Adipocyte (in vitro differentiated cells): ENCODE measurements around the gene ABCA4.

Source experiments
- DNase-seq: peaks from one replicate; pipeline ENCODE4 v3.0.0-alpha.2; 2015; ENCODE audit warnings: low read depth
- H3K27me3 ChIP-seq: replicated peaks from 2 replicates; pipeline ENCODE4 v1.7.0; 2013; ENCODE audit warnings: mild to moderate bottlenecking, low read length, moderate library complexity; ENCODE audit not compliant: control insufficient read depth, insufficient read depth
- H3K36me3 ChIP-seq: 2 replicates; pipeline ENCODE4 v1.7.0; 2013; ENCODE audit warnings: low read length, mild to moderate bottlenecking, moderate library complexity; ENCODE audit not compliant: control insufficient read depth, insufficient read depth, severe bottlenecking
- H3K4me1 ChIP-seq: 2 replicates; pipeline ENCODE4 v1.7.0; 2013; ENCODE audit warnings: mild to moderate bottlenecking, low read length, moderate library complexity; ENCODE audit not compliant: control insufficient read depth, insufficient read depth
- H3K4me3 ChIP-seq: 2 replicates; pipeline ENCODE4 v1.7.0; 2013; ENCODE audit warnings: mild to moderate bottlenecking, low read length, moderate library complexity
- H3K9ac ChIP-seq: 2 replicates; pipeline ENCODE4 v1.7.0; 2013; ENCODE audit warnings: mild to moderate bottlenecking, low read length, moderate library complexity
- H3K9me3 ChIP-seq: 2 replicates; pipeline ENCODE4 v1.7.0; 2013; ENCODE audit warnings: mild to moderate bottlenecking, low read length, moderate library complexity; ENCODE audit not compliant: control insufficient read depth

Gene ABCA4

GRCh38 chr1:93980320-93981273 is 140.4 kb downstream of the ABCA4 start:
- Histone ChIP-seq H3K4me3 (no peak overlapping the region), H3K9me3 (no peaks in the 10 kb centered on the region), H3K4me1 (peaks cover 37% of the 10 kb centered on the region), H3K9ac (peak overlapping the region; percentile 4), H3K36me3 (no peaks in the 10 kb centered on the region), H3K27me3 (no peaks in the 10 kb centered on the region)
- peak; percentile 53 for DNase-seq

- Histone ChIP-seq H3K4me1 (peaks cover 37% of the 10 kb centered on the region), H3K36me3 (no peaks in the 10 kb centered on the region), H3K4me3 (no peak overlapping the region), H3K9me3 (no peaks in the 10 kb centered on the region), H3K9ac (peak overlapping the region; percentile 4), H3K27me3 (no peaks in the 10 kb centered on the region)
- DNase-seq, result peak; percentile 67
Observed at GRCh38 chr1:93979718-93980319, 141.1 kb downstream of the ABCA4 start.

- Histone ChIP-seq H3K36me3 (no peaks in the 10 kb centered on the region), H3K9me3 (no peaks in the 10 kb centered on the region), H3K27me3 (no peaks in the 10 kb centered on the region), H3K4me3 (no peak overlapping the region), H3K4me1 (peaks cover 37% of the 10 kb centered on the region), H3K9ac (peak overlapping the region; percentile 34)
- no peak for DNase-seq
Observed at GRCh38 chr1:93979040-93979717, 141.8 kb downstream of the ABCA4 start.

- H3K9me3 ChIP-seq, result no peaks in the 10 kb centered on the region
- no peaks in the 10 kb centered on the region for H3K36me3 ChIP-seq
- H3K4me3 ChIP-seq, result no peak overlapping the region
- peak; percentile 31 for DNase-seq
- no peaks in the 10 kb centered on the region for H3K27me3 ChIP-seq
- peaks cover 37% of the 10 kb centered on the region for H3K4me1 ChIP-seq
- H3K9ac ChIP-seq, result no peak overlapping the region
Observed at GRCh38 chr1:93977598-93977945, 143.4 kb downstream of the ABCA4 start.

GRCh38 chr1:93976711-93977597 is 144.0 kb downstream of the ABCA4 start:
- H3K9me3 ChIP-seq, result no peaks in the 10 kb centered on the region
- no peak overlapping the region for H3K4me3 ChIP-seq
- no peaks in the 10 kb centered on the region for H3K36me3 ChIP-seq
- DNase-seq, result no peak
- H3K4me1 ChIP-seq, result peaks cover 37% of the 10 kb centered on the region
- no peak overlapping the region for H3K9ac ChIP-seq
- H3K27me3 ChIP-seq, result no peaks in the 10 kb centered on the region

GRCh38 chr1:93976291-93976690 is 144.7 kb downstream of the ABCA4 start:
- no peak overlapping the region for H3K4me3 ChIP-seq
- H3K27me3 ChIP-seq, result no peaks in the 10 kb centered on the region
- DNase-seq, result no peak
- no peak overlapping the region for H3K9ac ChIP-seq
- no peaks in the 10 kb centered on the region for H3K9me3 ChIP-seq
- H3K36me3 ChIP-seq, result no peaks in the 10 kb centered on the region
- peaks cover 37% of the 10 kb centered on the region for H3K4me1 ChIP-seq

GRCh38 chr1:93972341-93972740 is 148.6 kb downstream of the ABCA4 start:
- no peak overlapping the region for H3K9ac ChIP-seq
- peaks cover 5% of the 10 kb centered on the region for H3K4me1 ChIP-seq
- no peaks in the 10 kb centered on the region for H3K9me3 ChIP-seq
- H3K27me3 ChIP-seq, result no peaks in the 10 kb centered on the region
- no peak overlapping the region for H3K4me3 ChIP-seq
- DNase-seq, result no peak
- H3K36me3 ChIP-seq, result no peaks in the 10 kb centered on the region

- no peak for DNase-seq
- H3K9me3 ChIP-seq, result no peaks in the 10 kb centered on the region
Observed at GRCh38 chr1:93969887-93970286, 151.1 kb downstream of the ABCA4 start.

GRCh38 chr1:93969371-93969770 is 151.6 kb downstream of the ABCA4 start:
- H3K4me3 ChIP-seq, result no peak overlapping the region
- H3K27me3 ChIP-seq, result no peaks in the 10 kb centered on the region
- DNase-seq, result no peak
- H3K9ac ChIP-seq, result no peak overlapping the region
- no peaks in the 10 kb centered on the region for H3K9me3 ChIP-seq
- H3K4me1 ChIP-seq, result peaks cover 9% of the 10 kb centered on the region
- H3K36me3 ChIP-seq, result no peaks in the 10 kb centered on the region

More at GRCh38 chr1:93969887-93970286, 151.1 kb downstream of the ABCA4 start:
- H3K4me3 ChIP-seq, result no peak overlapping the region
- no peaks in the 10 kb centered on the region for H3K36me3 ChIP-seq
- H3K27me3 ChIP-seq, result no peaks in the 10 kb centered on the region
- H3K9ac ChIP-seq, result no peak overlapping the region
- peaks cover 4% of the 10 kb centered on the region for H3K4me1 ChIP-seq

GRCh38 chr1:93967306-93967705 is 153.6 kb downstream of the ABCA4 start:
- peaks cover 18% of the 10 kb centered on the region for H3K4me1 ChIP-seq
- no peaks in the 10 kb centered on the region for H3K9me3 ChIP-seq
- no peak overlapping the region for H3K4me3 ChIP-seq
- DNase-seq, result no peak
- no peaks in the 10 kb centered on the region for H3K27me3 ChIP-seq
- H3K36me3 ChIP-seq, result no peaks in the 10 kb centered on the region
- H3K9ac ChIP-seq, result no peak overlapping the region
